Measurements from ENCODE around the gene CDH4. TPM values are rescaled to one million over a fixed set of nuclear protein-coding genes. Genes with fewer than 3 reads are reported as not detected.
"Not testable (repeated sequence)": the region's sequence is repeated elsewhere in the genome, so short reads cannot be mapped to it uniquely, and the experiment has no call there.

CDH4 gene
- total RNA-seq, 2 donors from 2014 or later, result 0.06 TPM; not detected in 1

DNA sequence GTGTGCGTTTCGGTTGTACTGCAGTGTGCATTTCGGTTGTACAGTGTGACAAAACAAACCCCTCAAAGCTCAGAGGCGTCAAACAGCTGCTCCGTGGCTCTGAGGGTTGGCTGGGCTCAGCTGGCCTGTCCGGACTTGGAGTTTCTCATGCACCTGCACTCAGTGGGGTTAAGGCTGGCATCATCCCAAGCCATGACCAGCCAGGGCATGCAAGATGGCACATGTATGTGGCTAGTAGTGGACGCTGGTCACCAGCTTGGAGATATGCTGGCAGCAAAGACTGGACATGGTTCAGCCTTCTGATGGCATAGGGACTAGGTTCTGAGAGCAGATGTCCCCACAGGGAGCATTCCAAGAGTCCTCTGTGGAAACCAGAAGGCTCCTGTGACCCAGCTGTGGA lies 187.2 kb downstream of the CDH4 start:
- DNase-seq (no peak), ATAC-seq (no peak)
- intact Hi-C loops (cut with DNase I, micrococcal nuclease), result no loop called here

DNA sequence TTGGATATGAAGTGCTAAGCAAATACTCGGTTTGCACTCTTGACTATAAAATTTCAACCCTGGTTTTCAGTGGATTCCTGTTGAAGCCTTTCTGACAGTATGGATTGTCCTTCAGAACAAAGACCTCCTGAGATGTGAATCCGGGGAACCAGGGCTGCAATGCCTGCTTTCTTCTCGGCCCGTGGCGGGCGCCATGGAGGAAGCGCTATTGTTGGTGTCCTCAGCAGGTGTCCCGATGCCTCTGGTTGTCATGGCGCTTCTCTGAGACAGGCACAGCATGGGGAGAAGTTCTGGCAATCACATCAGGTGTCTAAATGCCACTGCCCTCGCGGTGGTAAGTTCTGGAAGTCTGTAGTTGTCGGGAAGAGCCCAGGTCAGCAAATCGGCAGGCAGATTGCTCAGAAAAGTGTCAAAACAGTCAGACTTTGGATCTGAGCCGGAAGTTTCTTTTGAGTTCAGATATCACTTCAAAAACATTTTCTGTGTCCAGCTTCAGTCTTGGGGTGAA lies 188.5 kb downstream of the CDH4 start:
- intact Hi-C loops (cut with DNase I, micrococcal nuclease), result no loop called here
- ATAC-seq (no peak), DNase-seq (no peak)

DNA sequence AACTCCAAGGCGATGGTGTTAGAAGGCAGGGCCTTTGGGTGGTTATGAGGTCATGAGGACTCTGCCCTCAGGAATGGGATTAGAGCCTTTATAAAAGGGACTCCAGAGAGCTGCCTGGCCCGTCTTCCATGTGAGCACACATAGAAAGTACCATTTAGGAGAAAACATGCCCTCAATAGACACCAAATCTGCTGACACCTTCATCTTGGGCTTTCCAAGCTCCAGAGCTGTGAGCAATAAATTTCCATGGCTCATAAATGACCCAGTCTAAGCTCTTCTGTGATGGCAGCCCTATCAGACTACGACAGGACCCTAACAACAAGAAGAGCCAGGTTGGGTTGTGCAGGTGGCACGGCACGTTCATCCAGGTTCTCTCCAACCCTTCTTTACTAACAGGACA lies 189.5 kb downstream of the CDH4 start:
- intact Hi-C loops (cut with DNase I, micrococcal nuclease), result no loop called here
- no peak for DNase-seq
- no peak for ATAC-seq

DNA sequence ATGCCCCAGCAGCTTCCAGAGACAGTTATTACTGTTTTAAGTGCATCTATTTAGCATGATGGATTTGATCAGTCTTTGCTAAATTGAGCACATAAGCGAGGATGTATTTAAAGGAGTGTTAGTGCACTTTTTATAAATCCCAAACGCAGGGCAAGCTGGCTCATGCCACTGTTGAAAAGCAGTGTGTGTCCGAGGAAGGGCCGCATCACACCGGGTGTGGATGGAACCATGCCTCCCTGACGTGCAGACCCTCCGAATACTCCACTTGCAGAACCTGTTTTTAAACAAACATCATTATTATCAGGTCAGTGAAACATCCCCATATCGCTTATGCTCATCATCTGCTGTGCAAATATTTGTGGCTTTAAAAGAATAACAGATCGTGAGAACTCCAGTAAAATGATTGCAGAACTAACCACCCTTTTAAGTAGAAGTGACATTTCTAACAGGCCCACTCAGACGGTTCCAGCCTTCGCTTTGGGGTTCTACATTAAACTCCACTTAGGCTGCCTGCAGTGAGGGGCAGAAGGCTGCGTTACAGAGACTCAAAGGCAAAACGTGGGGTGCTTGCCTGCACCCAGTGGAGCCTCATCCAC lies 190.1 kb downstream of the CDH4 start:
- intact Hi-C loops (cut with DNase I, micrococcal nuclease), result no loop called here
- DNase-seq (no peak), ATAC-seq (no peak)

DNA sequence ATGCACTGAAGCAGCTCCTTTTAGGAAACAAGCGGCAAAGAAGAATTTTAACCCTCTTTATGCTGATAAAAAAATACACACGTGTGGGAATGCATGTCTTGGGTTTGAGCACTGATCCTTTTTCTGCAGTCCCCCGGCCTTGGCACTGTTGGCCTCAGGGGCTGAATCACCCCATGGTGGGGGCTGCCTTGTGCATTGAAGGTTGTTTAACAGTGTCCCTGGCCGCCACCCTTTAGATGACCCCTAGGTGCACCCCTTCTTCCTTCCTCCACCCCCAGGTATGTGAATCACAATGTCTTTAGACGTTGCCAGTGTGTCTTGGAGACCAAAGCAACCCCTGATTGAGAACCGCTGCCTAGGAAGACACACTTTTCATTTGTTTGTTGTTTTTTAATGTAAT lies 190.7 kb downstream of the CDH4 start:
- DNase-seq (no peak), ATAC-seq (no peak)
- intact Hi-C loops (cut with DNase I, micrococcal nuclease), result no loop called here

DNA sequence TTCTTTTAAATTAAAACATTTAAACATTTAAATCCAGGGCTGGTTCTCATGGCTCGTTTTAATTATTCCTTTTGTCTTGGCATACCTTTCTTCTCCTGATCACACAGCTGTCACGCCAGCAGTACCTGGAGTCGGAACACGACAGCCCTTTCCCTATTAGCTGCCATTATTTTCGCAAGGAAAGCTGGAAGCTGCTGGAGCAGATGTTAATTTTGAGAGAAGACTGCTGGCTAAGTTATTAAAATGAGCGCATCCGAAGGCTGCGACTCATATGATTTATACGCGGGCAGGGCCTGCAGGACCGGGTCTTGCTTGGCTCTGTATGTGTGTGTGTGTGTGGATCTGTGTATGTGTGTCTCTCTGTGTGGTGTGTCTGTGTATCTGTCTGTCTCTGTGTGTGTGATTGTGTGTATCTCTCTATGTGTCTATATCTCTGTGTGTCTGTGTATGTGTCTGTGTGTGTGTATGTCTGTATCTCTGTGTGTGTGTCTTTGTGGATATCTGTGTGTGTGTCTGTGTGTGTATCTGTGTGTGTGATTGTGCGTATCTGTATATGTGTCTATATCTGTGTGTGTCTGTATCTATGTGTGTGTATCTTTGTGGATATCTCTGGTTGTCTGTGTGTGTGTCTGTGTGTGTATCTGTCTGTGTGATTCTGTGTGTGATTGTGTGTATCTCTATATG lies 191.5 kb downstream of the CDH4 start:
- intact Hi-C loops (cut with DNase I, micrococcal nuclease), result no loop called here
- ATAC-seq, result no peak

DNA sequence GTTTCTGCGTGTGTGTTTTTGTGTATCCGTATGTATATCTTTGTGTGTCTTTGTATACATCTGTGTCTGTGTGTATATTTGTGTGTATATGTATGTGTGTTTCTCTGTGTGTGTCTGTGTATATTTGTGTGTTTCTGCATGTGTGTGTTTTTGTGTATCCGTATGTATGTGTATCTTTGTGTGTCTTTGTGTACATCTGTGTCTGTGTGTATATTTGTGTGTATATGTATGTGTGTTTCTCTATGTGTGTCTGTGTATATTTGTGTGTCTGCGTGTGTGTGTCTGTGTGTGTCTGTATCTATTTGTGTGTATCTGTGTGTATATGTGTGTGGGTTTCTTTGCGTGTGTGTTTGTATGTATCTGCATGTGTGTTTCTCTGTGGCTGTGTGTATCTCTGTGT lies 192.6 kb downstream of the CDH4 start:
- intact Hi-C loops (cut with DNase I, micrococcal nuclease), result no loop called here
- no peak for ATAC-seq
- no peak for DNase-seq

More for the DNA sequence above, 191.5 kb downstream of the CDH4 start:
- DNase-seq, result no peak

DNA sequence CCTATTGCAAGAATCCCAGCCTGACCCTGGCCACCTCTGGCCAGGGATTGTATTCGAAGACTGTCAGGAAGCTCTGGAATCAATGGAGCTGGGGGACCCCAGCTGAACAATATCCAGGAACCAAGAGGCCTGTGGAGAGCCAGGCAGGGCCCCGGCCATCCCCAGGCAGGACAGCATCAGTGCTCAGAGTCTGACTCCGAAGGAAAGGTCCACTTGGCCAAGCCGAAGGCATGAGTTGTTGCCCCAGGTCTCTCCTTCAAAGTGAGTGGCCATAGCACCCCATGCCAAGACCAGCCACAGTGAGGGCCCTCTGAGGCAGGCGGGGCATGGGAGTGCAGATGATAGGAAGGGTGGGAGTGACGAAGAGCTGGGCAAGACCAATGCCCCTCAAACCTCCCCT lies 193.1 kb downstream of the CDH4 start:
- ATAC-seq (no peak), DNase-seq (no peak)
- intact Hi-C loops (cut with DNase I, micrococcal nuclease), result no loop called here

DNA sequence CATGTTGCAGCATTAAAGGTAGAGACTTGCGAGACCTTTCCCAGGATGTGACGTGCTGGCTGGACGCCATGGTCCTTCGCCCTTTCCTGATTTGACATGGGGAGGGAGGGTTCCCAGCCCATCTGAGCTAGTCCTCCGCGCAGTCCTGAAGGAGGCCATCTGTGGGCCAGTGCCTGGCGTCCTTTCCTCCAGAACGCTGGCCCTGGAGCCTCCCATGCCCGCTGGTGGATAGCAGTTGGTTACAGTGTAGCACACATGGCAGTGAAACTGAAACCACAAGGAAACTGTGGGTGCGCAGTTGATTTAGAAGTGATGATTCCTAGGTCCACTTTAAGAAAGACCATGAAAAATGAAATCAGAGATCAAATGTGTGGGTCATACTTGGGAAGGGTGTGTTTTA lies 193.7 kb downstream of the CDH4 start:
- intact Hi-C loops (cut with DNase I, micrococcal nuclease), result no loop called here
- ATAC-seq, result no peak
- no peak for DNase-seq

DNA sequence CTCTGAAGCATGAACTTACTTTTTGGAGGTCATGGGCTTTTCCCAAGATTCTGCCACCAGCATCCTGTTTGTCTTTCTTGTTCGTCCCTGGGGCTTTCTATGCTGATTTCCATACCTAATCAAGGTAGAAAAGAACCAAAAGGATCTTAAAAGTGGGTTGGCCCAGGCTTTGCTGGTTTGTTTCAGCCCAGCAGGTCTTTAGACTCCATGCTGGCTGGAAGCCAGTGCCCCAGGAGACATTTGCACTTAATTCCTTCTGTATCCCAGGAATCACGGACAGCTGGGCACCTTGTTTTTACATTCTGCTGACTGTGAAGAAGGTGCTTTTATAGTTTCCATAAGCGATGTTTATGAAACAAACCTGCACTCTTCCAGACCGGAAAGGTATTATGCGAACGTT lies 195.9 kb downstream of the CDH4 start:
- intact Hi-C loops (cut with DNase I, micrococcal nuclease), result no loop called here
- ATAC-seq (no peak), DNase-seq (no peak)

DNA sequence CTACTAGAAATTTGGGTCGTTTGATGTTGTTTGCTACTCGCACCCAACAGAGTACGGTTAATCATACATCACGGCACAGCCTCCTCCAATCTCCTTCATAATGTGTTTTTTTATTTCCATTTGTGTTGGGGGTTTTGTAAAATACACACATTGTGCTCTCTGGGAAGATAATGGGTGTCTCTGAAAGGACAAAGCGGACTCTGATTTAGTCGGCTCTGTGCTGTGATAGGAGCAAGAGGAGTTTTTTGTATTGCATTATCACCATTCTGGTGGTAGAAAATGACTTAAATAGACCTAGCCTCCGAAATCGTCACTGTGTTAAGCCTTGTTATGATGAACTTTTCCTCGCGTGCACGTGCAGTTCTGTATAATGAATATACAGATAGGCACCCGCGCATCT lies 196.3 kb downstream of the CDH4 start:
- ATAC-seq (no peak), DNase-seq (no peak)
- intact Hi-C loops (cut with DNase I, micrococcal nuclease), result no loop called here

DNA sequence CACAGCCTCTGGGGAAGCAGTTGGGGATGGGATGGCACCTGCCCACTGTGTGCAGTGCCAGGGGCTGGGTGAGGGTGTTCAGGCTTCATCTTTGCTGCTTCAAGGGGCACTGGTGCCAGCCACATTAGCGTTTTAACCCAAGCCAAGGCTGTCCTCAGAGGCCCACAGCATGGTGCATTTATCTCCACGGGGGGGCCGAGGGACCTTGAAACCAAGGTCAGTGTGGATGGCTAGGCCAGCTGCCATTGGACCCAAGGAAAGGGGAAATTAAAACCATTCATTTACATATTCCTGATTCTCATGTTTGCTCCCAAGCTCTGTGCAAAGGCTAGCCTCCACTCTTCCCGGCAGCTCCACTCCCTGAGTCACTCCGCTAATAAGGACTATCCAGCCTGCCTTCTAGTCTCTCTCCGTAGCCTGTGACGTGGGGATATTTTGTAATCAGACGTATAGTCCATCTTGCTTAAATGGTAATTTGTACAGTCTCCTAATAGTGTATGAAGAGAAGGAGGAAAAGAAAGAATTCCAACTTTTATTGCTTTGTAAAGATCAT lies 197.1 kb downstream of the CDH4 start:
- intact Hi-C loops (cut with DNase I, micrococcal nuclease), result no loop called here
- ATAC-seq, result no peak
- DNase-seq, result no peak

DNA sequence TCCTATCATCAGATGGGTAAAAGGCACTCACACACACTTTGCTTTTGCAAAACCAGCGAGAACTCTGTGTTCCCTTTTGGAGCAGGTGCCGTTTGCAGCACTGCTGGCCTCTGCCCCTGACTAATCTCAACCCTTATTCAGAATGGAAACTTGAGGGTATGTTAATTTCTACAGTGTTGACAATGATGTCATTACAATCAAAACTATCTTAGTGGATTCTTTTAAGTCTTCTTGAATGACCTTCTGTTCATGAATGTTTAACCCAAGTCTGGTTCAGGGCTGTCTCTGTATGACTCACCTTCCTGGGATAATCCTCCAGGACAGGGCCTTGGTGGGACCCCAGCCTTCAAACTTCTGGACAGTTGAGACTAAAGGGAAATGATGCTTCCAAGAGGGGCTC lies 197.9 kb downstream of the CDH4 start:
- intact Hi-C loops (cut with DNase I, micrococcal nuclease), result no loop called here
- ATAC-seq, result no peak
- no peak for DNase-seq

DNA sequence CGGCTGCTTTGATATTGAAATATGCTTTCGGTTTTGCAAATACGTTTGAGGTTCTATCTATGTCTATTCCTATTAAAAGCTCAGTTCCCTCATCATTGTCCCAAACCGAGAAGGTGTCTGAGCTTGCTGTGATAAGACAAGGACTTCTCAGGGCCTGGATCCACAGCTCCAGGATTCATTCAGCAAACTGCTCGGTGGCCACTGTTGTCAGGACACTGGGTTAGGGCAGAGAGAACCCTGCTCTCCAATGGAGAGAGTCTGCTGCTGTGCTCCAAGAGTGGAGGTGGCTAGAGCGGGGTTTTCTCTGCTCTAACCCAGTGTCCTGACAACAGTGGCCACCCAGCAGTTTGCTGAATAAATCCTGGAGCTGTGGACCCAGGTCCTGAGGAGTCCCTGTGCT lies 198.5 kb downstream of the CDH4 start:
- intact Hi-C loops (cut with DNase I, micrococcal nuclease), result no loop called here
- ATAC-seq (no peak), DNase-seq (no peak)

DNA sequence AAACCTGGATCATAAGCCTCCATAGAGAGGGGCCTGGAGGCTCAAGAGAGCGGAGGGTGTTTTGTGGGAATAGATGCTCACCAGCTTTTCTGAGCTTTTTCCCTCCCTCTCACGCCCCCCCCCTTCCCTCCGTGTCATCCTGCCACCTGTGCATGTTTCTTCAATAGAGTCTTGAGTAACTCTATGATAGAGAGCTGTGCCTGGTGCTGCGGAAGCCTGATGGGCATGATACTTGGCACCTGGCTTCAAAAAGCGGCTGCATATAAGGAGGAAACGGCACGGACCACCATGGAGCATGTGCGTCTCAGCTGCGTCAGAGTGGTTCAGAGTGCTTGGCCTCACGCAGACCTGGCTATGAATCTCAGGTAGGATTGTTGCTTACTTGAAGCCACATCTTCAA lies 198.9 kb downstream of the CDH4 start:
- DNase-seq, result no peak
- intact Hi-C loops (cut with DNase I, micrococcal nuclease), result no loop called here
- no peak for ATAC-seq

DNA sequence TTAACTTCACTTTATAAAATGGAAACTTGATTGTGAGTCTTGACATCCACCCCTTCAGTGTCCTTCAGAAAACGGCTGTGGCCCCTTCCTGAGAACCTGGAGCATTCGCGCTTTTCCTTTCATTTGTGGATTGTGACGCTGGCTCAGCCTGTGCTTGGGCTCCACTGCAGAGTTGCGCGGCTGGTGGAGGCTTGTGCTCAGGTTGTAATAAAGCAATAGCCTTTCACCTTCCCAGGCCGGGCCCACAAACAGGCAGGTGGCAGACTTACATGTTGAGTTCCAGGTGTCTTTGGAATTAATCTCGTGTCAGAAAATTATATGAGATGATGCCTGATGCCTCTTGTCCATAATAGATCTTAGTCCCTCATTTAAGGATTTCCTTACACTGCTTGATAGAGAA lies 199.9 kb downstream of the CDH4 start:
- intact Hi-C loops (cut with DNase I, micrococcal nuclease), result no loop called here
- ATAC-seq, result no peak
- no peak for DNase-seq

DNA sequence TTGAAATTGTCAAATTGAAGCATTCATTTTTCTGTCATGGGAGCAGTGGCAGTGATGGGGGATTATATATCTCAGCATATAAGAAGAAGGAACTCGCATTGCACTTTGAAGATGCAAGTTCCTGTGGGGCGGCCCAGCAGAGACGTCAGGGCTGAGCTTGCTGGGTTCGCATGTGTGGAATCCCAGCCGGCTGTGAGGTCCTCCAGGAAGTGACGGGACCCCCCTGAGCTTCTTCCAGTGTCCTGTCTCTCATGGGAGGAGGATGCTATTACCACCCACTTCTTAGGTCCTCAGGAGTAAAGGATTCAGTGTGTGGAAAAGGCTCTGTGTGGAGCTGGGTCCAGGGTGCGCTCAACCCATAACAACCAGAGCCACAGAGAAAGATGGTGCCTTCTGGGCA lies 201.2 kb downstream of the CDH4 start:
- intact Hi-C loops (cut with DNase I, micrococcal nuclease), result no loop called here
- DNase-seq (no peak), ATAC-seq (no peak)

DNA sequence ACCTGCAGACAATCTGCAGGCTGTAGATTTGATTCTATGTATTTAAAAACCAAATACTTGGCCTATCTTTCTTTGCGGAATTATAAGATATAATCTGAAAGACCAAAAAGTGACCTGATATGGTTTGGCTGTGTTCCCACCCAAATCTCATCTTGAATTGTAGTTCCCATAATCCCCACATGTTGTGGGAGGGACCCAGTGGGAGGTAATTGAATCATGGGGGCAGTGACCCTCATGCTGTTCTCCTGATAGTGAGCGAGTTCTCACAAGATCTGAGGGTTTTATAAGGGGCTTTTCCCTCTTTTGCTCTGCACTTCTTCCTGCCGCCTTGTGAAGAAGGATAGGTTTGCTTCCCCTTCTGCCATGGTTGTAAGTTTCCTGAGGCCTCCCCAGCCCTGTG lies 201.6 kb downstream of the CDH4 start:
- ATAC-seq; intact Hi-C loops (cut with DNase I, micrococcal nuclease); DNase-seq: not testable (repeated sequence)

DNA sequence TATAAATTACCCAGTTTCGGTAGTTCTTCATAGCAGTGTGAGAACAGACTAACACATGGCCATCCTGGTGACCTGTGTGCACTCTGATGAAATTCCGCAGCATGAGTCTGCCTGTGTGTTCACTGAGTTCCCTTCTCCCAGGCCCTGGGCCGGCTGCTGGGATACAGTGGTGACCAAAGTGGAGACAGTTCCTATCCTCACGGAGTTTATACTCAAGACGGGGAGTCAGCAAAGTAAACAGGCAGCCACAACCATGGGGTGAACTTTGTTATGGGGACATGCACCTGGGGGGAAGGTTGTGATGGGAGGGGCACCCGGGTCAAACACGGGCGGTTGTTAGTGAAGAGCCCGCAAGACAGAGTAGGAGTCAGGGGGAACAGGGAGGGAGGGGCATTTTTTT lies 202.0 kb downstream of the CDH4 start:
- ATAC-seq (no peak), DNase-seq (no peak)
- intact Hi-C loops (cut with DNase I, micrococcal nuclease), result no loop called here

DNA sequence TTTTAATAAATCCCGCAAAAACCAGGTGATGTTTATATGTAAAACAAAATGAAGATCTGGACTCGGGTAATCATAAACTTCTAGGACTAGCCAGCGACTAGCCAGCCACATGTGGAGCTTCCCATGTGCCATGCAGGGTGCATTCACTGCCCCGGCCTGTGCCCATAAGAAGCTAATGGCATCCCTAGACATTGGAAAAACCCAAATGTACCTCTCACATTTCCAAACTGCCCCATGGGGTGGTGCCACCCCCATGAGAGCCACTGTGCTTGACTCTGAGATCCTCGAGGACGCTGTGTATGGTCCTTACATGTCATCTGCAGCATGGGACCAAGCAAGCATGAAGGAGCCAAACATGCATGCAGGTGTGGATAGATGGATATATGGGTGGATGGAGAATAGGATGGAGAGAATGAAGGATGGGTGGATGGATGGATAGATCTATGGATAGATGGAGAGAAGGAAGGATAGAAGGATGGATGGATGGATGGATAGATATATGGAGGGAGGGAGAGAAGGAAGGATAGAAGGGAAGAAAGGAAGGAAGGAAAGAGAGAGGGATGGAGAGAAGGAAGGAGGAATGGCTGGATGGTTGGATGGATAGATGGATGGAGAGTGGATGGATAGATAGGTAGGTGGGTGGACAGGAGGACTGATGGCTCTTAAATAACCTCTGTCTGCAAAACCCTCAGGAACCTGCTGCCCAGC lies 203.6 kb downstream of the CDH4 start:
- DNase-seq (no peak), ATAC-seq (no peak)

More for the DNA sequence above, 203.6 kb downstream of the CDH4 start:
- intact Hi-C loops (cut with DNase I, micrococcal nuclease), result no loop called here
